Activated CD4-positive, CD25-positive, alpha-beta regulatory T cell treated with anti-CD3 and anti-CD28 coated beads, Interleukin-2, amount 50 U/mL, for 24 hours (primary cell): ENCODE data around the gene SDS.

Experiments
- ATAC-seq, 2 donors: fragments of 150-1000 bp; cut with Tn5 transposase; one replicate each; pipeline ENCODE4 v1.10.0; 2021; ENCODE audit warnings: mild to moderate bottlenecking in 1 of 2, moderate library complexity in 1 of 2

SDS gene

GRCh38 chr12:113403435-113404415 lies at the start of gene SDS:
SDS (minus strand) TSS chr12:113403887; CDS start chr12:113399708, 4,179 bp downstream.
- ATAC-seq, result no peak

GRCh38 chr12:113453330-113453729 lies 49.6 kb upstream of the SDS start:
- no peak for ATAC-seq

GRCh38 chr12:113452458-113452857 lies 48.8 kb upstream of the SDS start:
- ATAC-seq, result no peak

- ATAC-seq, result no peak
Measured at GRCh38 chr12:113449839-113450238, 46.2 kb upstream of the SDS start.

GRCh38 chr12:113449299-113449698 lies 45.6 kb upstream of the SDS start:
- no peak for ATAC-seq

- no peak for ATAC-seq
Measured at GRCh38 chr12:113448873-113449272, 45.2 kb upstream of the SDS start.

GRCh38 chr12:113445544-113446171 lies 42.0 kb upstream of the SDS start:
- peak in 1 of 2 donors; percentile 28 for ATAC-seq

- no peak for ATAC-seq
Measured at GRCh38 chr12:113443030-113443539, 39.4 kb upstream of the SDS start.

- no peak for ATAC-seq
Measured at GRCh38 chr12:113440947-113441782, 37.5 kb upstream of the SDS start.

GRCh38 chr12:113440336-113440735 lies 36.6 kb upstream of the SDS start:
- ATAC-seq, result no peak

- no peak for ATAC-seq
Measured at GRCh38 chr12:113439606-113440030, 35.9 kb upstream of the SDS start.

GRCh38 chr12:113439301-113439597 lies 35.6 kb upstream of the SDS start:
- no peak for ATAC-seq

GRCh38 chr12:113438523-113439300 lies 35.0 kb upstream of the SDS start:
- ATAC-seq, result no peak

- ATAC-seq, result no peak
Measured at GRCh38 chr12:113437729-113438100, 34.0 kb upstream of the SDS start.

GRCh38 chr12:113436993-113437728 lies 33.5 kb upstream of the SDS start:
- ATAC-seq, result no peak

- no peak for ATAC-seq
Measured at GRCh38 chr12:113436586-113436985, 32.9 kb upstream of the SDS start.

- no peak for ATAC-seq
Measured at GRCh38 chr12:113435367-113435766, 31.7 kb upstream of the SDS start.

- no peak for ATAC-seq
Measured at GRCh38 chr12:113432986-113433385, 29.3 kb upstream of the SDS start.

GRCh38 chr12:113428482-113428881 lies 24.8 kb upstream of the SDS start:
- ATAC-seq, result no peak

GRCh38 chr12:113427882-113428281 lies 24.2 kb upstream of the SDS start:
- no peak for ATAC-seq

- ATAC-seq, result no peak
Measured at GRCh38 chr12:113425960-113426453, 22.3 kb upstream of the SDS start.
